K562 treated with DMSO at 1 percent for 4 hours (cell line): Measurements from ENCODE around the gene ZSCAN5B. TPM values are rescaled to one million over a fixed set of nuclear protein-coding genes. Genes with fewer than 3 reads are reported as not detected.

ENCODE experiments used
- total RNA-seq: library from RNA; unstranded; fragments of 300-600 nt; gene quantifications from 2 replicates; pipeline ENCODE4 v1.2.3, GENCODE V29; 2022; ENCODE audit not compliant: insufficient read depth

The ZSCAN5B gene, protein sequence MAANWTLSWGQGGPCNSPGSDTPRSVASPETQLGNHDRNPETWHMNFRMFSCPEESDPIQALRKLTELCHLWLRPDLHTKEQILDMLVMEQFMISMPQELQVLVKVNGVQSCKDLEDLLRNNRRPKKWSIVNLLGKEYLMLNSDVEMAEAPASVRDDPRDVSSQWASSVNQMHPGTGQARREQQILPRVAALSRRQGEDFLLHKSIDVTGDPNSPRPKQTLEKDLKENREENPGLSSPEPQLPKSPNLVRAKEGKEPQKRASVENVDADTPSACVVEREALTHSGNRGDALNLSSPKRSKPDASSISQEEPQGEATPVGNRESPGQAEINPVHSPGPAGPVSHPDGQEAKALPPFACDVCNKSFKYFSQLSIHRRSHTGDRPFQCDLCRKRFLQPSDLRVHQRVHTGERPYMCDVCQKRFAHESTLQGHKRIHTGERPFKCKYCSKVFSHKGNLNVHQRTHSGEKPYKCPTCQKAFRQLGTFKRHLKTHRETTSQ
- not detected in 2 replicates for total RNA-seq

DNA sequence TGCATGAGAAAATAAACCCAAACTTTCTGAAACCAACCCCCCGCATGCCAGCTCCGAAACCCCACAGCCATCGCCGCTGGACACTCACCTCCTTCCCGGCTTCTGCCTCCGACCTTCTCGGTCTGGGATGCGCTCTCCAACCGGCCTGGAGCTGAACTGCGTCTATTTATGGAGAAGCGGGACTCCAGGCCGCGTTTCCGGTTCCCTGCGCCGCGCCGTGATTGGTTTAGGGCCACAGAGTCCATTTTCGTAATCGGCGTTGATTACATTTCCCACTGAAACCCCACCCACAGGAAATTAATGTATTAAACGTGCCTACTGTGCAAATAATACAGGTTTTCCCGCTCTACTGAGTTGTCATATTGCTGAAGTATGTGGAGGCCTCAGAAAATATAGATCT, at the start of gene ZSCAN5B:
TSS of gene ZSCAN5B (minus strand) at position 138 of the 400 bp plus-strand sequence. CDS start 4,731 bp downstream, outside the sequence.

DNA sequence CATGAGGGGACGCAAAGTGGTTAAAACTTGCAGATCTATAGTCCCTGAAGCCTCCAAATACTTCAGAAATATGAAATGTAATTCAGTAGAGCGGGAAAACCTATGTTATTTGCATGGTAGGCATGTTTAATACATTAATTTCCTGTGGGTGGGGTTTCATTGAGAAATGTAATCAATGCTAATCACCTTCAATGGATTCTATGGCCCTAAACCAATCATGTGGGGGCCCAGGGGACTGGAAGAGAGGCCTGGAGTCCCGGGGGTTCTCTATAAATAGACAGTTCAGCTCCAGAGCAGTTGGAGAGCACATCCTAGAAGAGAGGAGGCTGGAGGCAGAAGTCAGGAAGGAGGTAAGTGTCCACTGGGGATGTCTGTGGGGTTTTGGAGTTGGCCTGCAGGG, 4.4 kb upstream of the ZSCAN5B start, which contains the start of gene ZSCAN5C:
TSS of gene ZSCAN5C (plus strand) at position 301 of the 400 bp plus-strand sequence. CDS start 3,641 bp downstream, outside the sequence.

DNA sequence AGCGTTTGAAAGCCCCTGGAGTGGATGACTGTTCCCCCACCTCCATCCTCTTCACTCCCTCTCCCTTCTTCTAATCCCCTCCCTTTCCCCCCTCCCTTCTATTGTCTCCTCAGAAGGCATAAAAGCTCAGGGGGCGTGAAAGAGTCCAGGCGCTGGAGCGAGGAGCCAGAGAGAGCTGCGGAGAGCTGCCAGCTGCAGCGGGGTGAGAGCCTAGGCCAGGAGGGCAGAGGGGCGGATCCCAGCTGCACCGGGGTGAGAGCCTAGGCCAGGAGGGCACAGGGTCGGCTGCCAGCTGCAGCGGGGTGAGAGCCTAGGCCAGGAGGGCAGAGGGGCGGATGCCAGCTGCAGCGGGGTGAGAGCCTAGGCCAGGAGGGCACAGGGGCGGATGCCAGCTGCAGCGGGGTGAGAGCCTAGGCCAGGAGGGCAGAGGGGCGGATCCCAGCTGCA, 21.7 kb downstream of the ZSCAN5B start, which contains the start of gene GALP:
TSS of gene GALP (plus strand) at position 148 of the 447 bp plus-strand sequence. CDS start 1,101 bp downstream, outside the sequence.

DNA sequence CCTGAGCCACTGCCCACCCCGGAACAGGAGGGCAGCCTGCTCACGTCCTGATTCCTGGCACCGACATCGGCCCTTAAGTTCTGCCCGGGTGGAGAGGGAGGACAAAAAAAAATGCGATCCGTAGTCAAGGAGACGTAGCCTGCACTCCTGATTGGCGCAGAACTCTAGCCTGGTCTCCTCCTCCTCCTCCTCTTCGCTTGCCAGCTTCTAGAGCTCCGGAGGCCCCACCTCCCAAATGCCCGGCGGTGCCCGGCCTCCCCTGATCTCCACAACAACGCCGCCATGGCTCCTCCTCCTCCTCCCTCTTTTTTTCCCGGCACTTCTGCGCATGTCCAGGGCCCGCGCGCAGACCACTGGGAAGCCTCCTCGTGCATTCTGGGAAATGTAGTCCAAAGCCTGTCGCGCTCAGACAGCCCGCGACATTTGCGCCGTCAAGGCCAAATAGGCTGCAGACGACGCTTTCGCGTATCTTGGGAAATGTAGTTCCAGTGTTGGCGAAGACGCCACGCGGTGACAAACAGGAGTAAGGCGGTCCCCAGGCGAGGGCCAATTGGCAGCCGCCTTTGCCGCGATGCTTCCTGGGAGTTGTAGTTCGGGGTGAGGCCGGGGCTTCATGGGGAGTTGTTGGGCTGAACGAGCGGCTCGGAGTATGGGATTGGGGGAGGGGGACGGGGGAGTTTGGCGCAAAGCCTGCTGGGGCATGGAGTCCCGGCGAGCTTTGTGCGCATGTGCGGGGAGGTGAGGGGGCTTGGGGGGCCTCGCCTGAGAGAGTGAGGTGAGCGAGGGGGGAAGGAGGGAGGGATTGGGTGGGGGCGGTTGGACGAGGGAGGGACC, 56.8 kb downstream of the ZSCAN5B start, which contains the start of gene ZNF444:
TSS of gene ZNF444 (plus strand) at position 705 of the 834 bp plus-strand sequence. CDS start 5,625 bp downstream, outside the sequence.

Other genes with a start within 250 kb of the ZSCAN5B start
- gene NLRP8, start 250.0 kb downstream of the ZSCAN5B start, total RNA-seq, result not detected in 2 replicates
- not detected in 2 replicates for gene NLRP5, start 211.0 kb downstream of the ZSCAN5B start, total RNA-seq
- gene ZNF787, start 76.5 kb downstream of the ZSCAN5B start, total RNA-seq, result 48.0 and 50.8 TPM in 2 replicates
- 29.8 and 34.8 TPM in 2 replicates for gene ZNF444, start 56.5 kb downstream of the ZSCAN5B start, total RNA-seq
- gene GALP, start 21.8 kb downstream of the ZSCAN5B start, total RNA-seq, result not detected in 2 replicates
- not detected in 2 replicates for gene ZSCAN5C, start 4.5 kb upstream of the ZSCAN5B start, total RNA-seq
- gene EDDM13, start 75.0 kb upstream of the ZSCAN5B start, total RNA-seq, result not detected in 2 replicates
- gene ZSCAN5A, start 117.1 kb upstream of the ZSCAN5B start, total RNA-seq, result 3.2 and 3.8 TPM in 2 replicates
- 1.9 TPM in 1 of 2 replicates, not detected in the other for gene ZNF582, start 195.8 kb upstream of the ZSCAN5B start, total RNA-seq
- 0.16 TPM in 1 of 2 replicates, not detected in the other for gene ZNF583, start 206.5 kb upstream of the ZSCAN5B start, total RNA-seq